ENCODE results near the gene CARD10.
A peak's percentile ranks its signal among the peaks of the same experiment; 100 is the strongest.

Gene CARD10

GRCh38 chr22:37467391-37467955 lies 51.7 kb downstream of the CARD10 start:
- DNase-seq (ENCODE audit: low read depth), result no peak

GRCh38 chr22:37464181-37464580 lies 55.0 kb downstream of the CARD10 start:
- no peak for DNase-seq (ENCODE audit: low read depth)

- no peak for DNase-seq (ENCODE audit: low read depth)
Observed at GRCh38 chr22:37462983-37463382, 56.2 kb downstream of the CARD10 start.

GRCh38 chr22:37462436-37462835 lies 56.8 kb downstream of the CARD10 start:
- no peak for DNase-seq (ENCODE audit: low read depth)

- no peak for DNase-seq (ENCODE audit: low read depth)
Observed at GRCh38 chr22:37461961-37462360, 57.3 kb downstream of the CARD10 start.

GRCh38 chr22:37460684-37461083 lies 58.5 kb downstream of the CARD10 start:
- no peak for DNase-seq (ENCODE audit: low read depth)

- DNase-seq (ENCODE audit: low read depth), result no peak
Observed at GRCh38 chr22:37459206-37459605, 60.0 kb downstream of the CARD10 start.

- peak; percentile 74 for DNase-seq (ENCODE audit: low read depth)
Observed at GRCh38 chr22:37457093-37457893, 61.9 kb downstream of the CARD10 start.

- DNase-seq (ENCODE audit: low read depth), result no peak
Observed at GRCh38 chr22:37456346-37456745, 62.9 kb downstream of the CARD10 start.

GRCh38 chr22:37455896-37456295 lies 63.3 kb downstream of the CARD10 start:
- no peak for DNase-seq (ENCODE audit: low read depth)

- no peak for DNase-seq (ENCODE audit: low read depth)
Observed at GRCh38 chr22:37454857-37455686, 64.1 kb downstream of the CARD10 start.

GRCh38 chr22:37453696-37454095 lies 65.5 kb downstream of the CARD10 start:
- no peak for DNase-seq (ENCODE audit: low read depth)

GRCh38 chr22:37451218-37451617 lies 68.0 kb downstream of the CARD10 start:
- no peak for DNase-seq (ENCODE audit: low read depth)

GRCh38 chr22:37449331-37450001 lies 69.7 kb downstream of the CARD10 start:
- DNase-seq (ENCODE audit: low read depth), result no peak

GRCh38 chr22:37448516-37449127 lies 70.6 kb downstream of the CARD10 start:
- DNase-seq (ENCODE audit: low read depth), result no peak

GRCh38 chr22:37445501-37445900 lies 73.7 kb downstream of the CARD10 start:
- no peak for DNase-seq (ENCODE audit: low read depth)

- no peak for DNase-seq (ENCODE audit: low read depth)
Observed at GRCh38 chr22:37443977-37444376, 75.2 kb downstream of the CARD10 start.

- DNase-seq (ENCODE audit: low read depth), result no peak
Observed at GRCh38 chr22:37443086-37443485, 76.1 kb downstream of the CARD10 start.

GRCh38 chr22:37442537-37442936 lies 76.7 kb downstream of the CARD10 start:
- DNase-seq (ENCODE audit: low read depth), result no peak

- DNase-seq (ENCODE audit: low read depth), result no peak
Observed at GRCh38 chr22:37442135-37442534, 77.1 kb downstream of the CARD10 start.

GRCh38 chr22:37440875-37441274 lies 78.3 kb downstream of the CARD10 start:
- no peak for DNase-seq (ENCODE audit: low read depth)
